ENCODE data around the gene RNF212B. TPM values are rescaled to one million over a fixed set of nuclear protein-coding genes. Genes with fewer than 3 reads are reported as not detected.

The RNF212B gene
- total and polyA plus RNA-seq, 2 of the 13 experiments (the other 11 are each of a cell fraction or from before 2014, with no cell fraction given): 0.05 TPM; not detected in 1

GRCh38 chr14:23237772-23238594, at the start of gene RNF212B (continued):
- no peak for TF ChIP-seq ZNF562 (CRISPR knock-in tag; IDR thresholded peaks at IDR 0.05; ENCODE audit: borderline replicate concordance)
- TF ChIP-seq MED1 (CRISPR knock-in tag; IDR thresholded peaks at IDR 0.05): peak; percentile 30; the same call in 1 of the 2 replicates
- no peak for TF ChIP-seq MYNN (CRISPR knock-in tag; IDR thresholded peaks at IDR 0.05; ENCODE audit: low read depth)
- TF ChIP-seq SKI (IDR thresholded peaks at IDR 0.05; ENCODE audit: partially characterized antibody): no peak
- no peak for TF ChIP-seq SRSF9 (IDR thresholded peaks at IDR 0.05; ENCODE audit: borderline replicate concordance, insufficient read depth, low read depth, low read length, poor library complexity, severe bottlenecking)
- TF ChIP-seq ZKSCAN5 (CRISPR knock-in tag; IDR thresholded peaks at IDR 0.05): no peak
- no peak for TF ChIP-seq RFXAP (CRISPR knock-in tag; IDR thresholded peaks at IDR 0.05; ENCODE audit: borderline replicate concordance)
- TF ChIP-seq RBAK (CRISPR knock-in tag; IDR thresholded peaks at IDR 0.05): peak; percentile 35; the same call in 1 of the 2 replicates
- peak; percentile 88; the same call in 1 of the 2 replicates for TF ChIP-seq ZNF598 (CRISPR knock-in tag; IDR thresholded peaks at IDR 0.05; ENCODE audit: borderline replicate concordance)
- TF ChIP-seq ZNF224 (CRISPR knock-in tag; IDR thresholded peaks at IDR 0.05): 0 out of 2 replicates have a peak, but pooled peaks have one; percentile 62
- TF ChIP-seq PREB (CRISPR knock-in tag; IDR thresholded peaks at IDR 0.05): no peak
- peak; percentile 75; the same call in 1 of the 2 replicates for TF ChIP-seq ZNF891 (CRISPR knock-in tag; IDR thresholded peaks at IDR 0.05)
- TF ChIP-seq FOSL2 (CRISPR knock-in tag; IDR thresholded peaks at IDR 0.05): peak; percentile 34
- TF ChIP-seq PAXIP1 (CRISPR knock-in tag; conservative IDR thresholded peaks at IDR 0.05): peak; percentile 45; the same call in 1 of the 2 replicates
- 0 out of 2 replicates have a peak, but pooled peaks have one; percentile 47 for TF ChIP-seq MYC (CRISPR knock-in tag; IDR thresholded peaks at IDR 0.05; ENCODE audit: borderline replicate concordance)
- no peak for TF ChIP-seq ZNF484 (CRISPR knock-in tag; IDR thresholded peaks at IDR 0.05; ENCODE audit: borderline replicate concordance, low read depth)
- no peak for TF ChIP-seq ZNF850 (CRISPR knock-in tag; conservative IDR thresholded peaks at IDR 0.05)
- TF ChIP-seq ZNF572 (CRISPR knock-in tag; IDR thresholded peaks at IDR 0.05): no peak
- TF ChIP-seq KDM1A (CRISPR knock-in tag; IDR thresholded peaks at IDR 0.05): no peak
- no peak for TF ChIP-seq NBN (conservative IDR thresholded peaks at IDR 0.05)
- TF ChIP-seq ZBTB33 (CRISPR knock-in tag; IDR thresholded peaks at IDR 0.05): 0 out of 2 replicates have a peak, but pooled peaks have one; percentile 29
- no peak for TF ChIP-seq ASH2L (IDR thresholded peaks at IDR 0.05; ENCODE audit: insufficient read length, low read depth, low read length)
- no peak for TF ChIP-seq ZNF740 (CRISPR knock-in tag; IDR thresholded peaks at IDR 0.05)

Measured in HepG2 (cell line).